ENCODE measurements around the gene TMEM50A. TPM values are rescaled to one million over a fixed set of nuclear protein-coding genes. Genes with fewer than 3 reads are reported as not detected.

TMEM50A gene
- total and polyA plus RNA-seq, 9 of the 15 experiments (the other 6 are each of a cell fraction or from before 2014, with no cell fraction given): 43.7 to 195 (median 137) TPM

- TF ChIP-seq STAT6 (CRISPR knock-in tag; IDR thresholded peaks at IDR 0.05) (no peak), ZNF449 (CRISPR knock-in tag; IDR thresholded peaks at IDR 0.05) (no peak), CHD1 (IDR thresholded peaks at IDR 0.05; ENCODE audit: low read length) (no peak), RFX5 (IDR thresholded peaks at IDR 0.05; ENCODE audit: low read depth, low read length) (no peak), SMC3 (conservative IDR thresholded peaks at IDR 0.05; ENCODE audit: insufficient read depth, low read depth, low read length) (no peak), NFE2 (IDR thresholded peaks at IDR 0.05; ENCODE audit: low read depth) (no peak), GABPA (tag; conservative IDR thresholded peaks at IDR 0.05; ENCODE audit: low read depth) (peak; percentile 39; the same call in 1 of the 2 replicates), ARID4B (CRISPR knock-in tag; IDR thresholded peaks at IDR 0.05) (no peak), ZNF785 (CRISPR knock-in tag; IDR thresholded peaks at IDR 0.05) (no peak), SRF (CRISPR knock-in tag; IDR thresholded peaks at IDR 0.05) (peak in 1 of 2 experiments; percentile 83; a peak in 1 of 4 replicates), ZNF280A (IDR thresholded peaks at IDR 0.05; ENCODE audit: low read depth, partially characterized antibody) (no peak), MTA1 (IDR thresholded peaks at IDR 0.05; ENCODE audit: borderline replicate concordance) (peak; percentile 55; the same call in 1 of the 2 replicates), MIER1 (IDR thresholded peaks at IDR 0.05; ENCODE audit: low read depth) (no peak), PHF20 (IDR thresholded peaks at IDR 0.05; ENCODE audit: partially characterized antibody) (no peak)
Measured at GRCh38 chr1:25355841-25356395, 17.8 kb downstream of the TMEM50A start (continued).
